HepG2 (cell line): Measurements from ENCODE around the gene NCOA7. TPM values are rescaled to one million over a fixed set of nuclear protein-coding genes. Genes with fewer than 3 reads are reported as not detected.
A peak's percentile ranks its signal among the peaks of the same experiment; 100 is the strongest.

Experiments used
- ADNP ChIP-seq: sonication (generic); formaldehyde crosslinking; IDR thresholded peaks from 2 replicates; pipeline ENCODE4 v1.4.0; 2020; ENCODE audit warnings: missing genetic modification reagents
- GABPA ChIP-seq, 2 experiments: IDR thresholded peaks; 2 replicates each; pipeline ENCODE4 v1.6.1; 2011 to 2016; ENCODE audit warnings: low read depth in 2 of 2, low read length in 1 of 2, missing biosample characterization in 1 of 2, missing genetic modification characterization in 1 of 2
- GPN1 ChIP-seq: sonication (generic); formaldehyde crosslinking; IDR thresholded peaks from 2 replicates; pipeline ENCODE4 v1.5.1; 2020; ENCODE audit warnings: missing genetic modification reagents, borderline replicate concordance
- ISL2 ChIP-seq: sonication (generic); formaldehyde crosslinking; IDR thresholded peaks from 2 replicates; pipeline ENCODE4 v1.5.0; 2020; ENCODE audit warnings: missing genetic modification reagents
- MED8 ChIP-seq: sonication (generic); formaldehyde crosslinking; IDR thresholded peaks from 2 replicates; pipeline ENCODE4 v1.8.1; 2023; ENCODE audit warnings: mild to moderate bottlenecking, missing genetic modification reagents; ENCODE audit not compliant: insufficient replicate concordance
- RFXANK ChIP-seq: IDR thresholded peaks from 2 replicates; pipeline ENCODE4 v1.6.1; 2016
- RORA ChIP-seq: sonication (generic); formaldehyde crosslinking; IDR thresholded peaks from 2 replicates; pipeline ENCODE4 v1.5.0; 2020; ENCODE audit warnings: mild to moderate bottlenecking, missing genetic modification reagents, moderate library complexity
- SIN3B ChIP-seq: fragments of 150-350 bp; IDR thresholded peaks from 2 replicates; pipeline ENCODE4 v1.6.1; 2014; ENCODE audit warnings: low read length
- ZNF143 ChIP-seq: sonication (generic); formaldehyde crosslinking; IDR thresholded peaks from 2 replicates; pipeline ENCODE4 v1.4.0; 2020; ENCODE audit warnings: missing genetic modification reagents
- ZNF225 ChIP-seq: sonication (generic); formaldehyde crosslinking; IDR thresholded peaks from 2 replicates; pipeline ENCODE4 v1.4.0; 2020; ENCODE audit warnings: mild to moderate bottlenecking, missing genetic modification reagents
- ZNF335 ChIP-seq: sonication (generic); formaldehyde crosslinking; IDR thresholded peaks from 2 replicates; pipeline ENCODE4 v1.4.0; 2020; ENCODE audit warnings: missing genetic modification reagents
- ZNF33A ChIP-seq: sonication (generic); formaldehyde crosslinking; IDR thresholded peaks from 2 replicates; pipeline ENCODE4 v1.5.1; 2020; ENCODE audit warnings: missing genetic modification reagents, mild to moderate bottlenecking, moderate library complexity, borderline replicate concordance
- ZNF766 ChIP-seq: sonication (generic); formaldehyde crosslinking; IDR thresholded peaks from 2 replicates; pipeline ENCODE4 v1.5.0; 2020; ENCODE audit warnings: missing genetic modification reagents, borderline replicate concordance
- polyA plus RNA-seq, 8 experiments: library from polyadenylated mRNA; depleted of rRNA in 3 of 8; stranded (reverse) in 7 of 8; unstranded in 1 of 8; fragments of >200 nt; fragmentation: Illumina TruSeq in 4 of 8; extraction: Trizol in 4 of 8; gene quantifications; 2 replicates each; pipeline versions ENCODE4 v1.2.1 to v1.2.3, GENCODE V29; 2011 to 2016; ENCODE audit warnings: low read depth in 4 of 8, missing spikeins in 1 of 8, mixed read lengths in 1 of 8; ENCODE audit not compliant: insufficient read depth in 1 of 8
- total RNA-seq, 5 experiments: library from RNA; depleted of rRNA; stranded (reverse); fragments of >200 nt; fragmentation: Illumina TruSeq; extraction: Trizol; gene quantifications; 2 replicates each; pipeline ENCODE4 v1.2.3, GENCODE V29; 2016; ENCODE audit warnings: low read depth in 1 of 5
- TF ChIP-seq, protein P1 (sequence below): sonication (generic); formaldehyde crosslinking; IDR thresholded peaks from 2 replicates; pipeline ENCODE4 v1.8.1; 2023; ENCODE audit warnings: mild to moderate bottlenecking, missing genetic modification reagents
- TF ChIP-seq, protein P2 (sequence below): sonication (generic); formaldehyde crosslinking; IDR thresholded peaks from 2 replicates; pipeline ENCODE4 v1.5.1; 2020; ENCODE audit warnings: missing genetic modification reagents, mild to moderate bottlenecking, borderline replicate concordance
- TF ChIP-seq, protein P3 (sequence below): sonication (generic); IDR thresholded peaks from 2 replicates; pipeline ENCODE4 v1.6.1; 2016; ENCODE audit warnings: low read depth, borderline replicate concordance
- TF ChIP-seq, protein P4 (sequence below): sonication (generic); formaldehyde crosslinking; IDR thresholded peaks from 2 replicates; pipeline ENCODE4 v1.9.0; 2022; ENCODE audit warnings: missing genetic modification reagents, mild to moderate bottlenecking, borderline replicate concordance
- TF ChIP-seq, protein P5 (sequence below): sonication (generic); formaldehyde crosslinking; conservative IDR thresholded peaks from 2 replicates; pipeline ENCODE4 v1.5.0; 2020; ENCODE audit warnings: missing genetic modification reagents

Gene NCOA7
- total and polyA plus RNA-seq, 2 of the 13 experiments (the other 11 are each of a cell fraction or from before 2014, with no cell fraction given) = 13.6 to 20.8 TPM

DNA sequence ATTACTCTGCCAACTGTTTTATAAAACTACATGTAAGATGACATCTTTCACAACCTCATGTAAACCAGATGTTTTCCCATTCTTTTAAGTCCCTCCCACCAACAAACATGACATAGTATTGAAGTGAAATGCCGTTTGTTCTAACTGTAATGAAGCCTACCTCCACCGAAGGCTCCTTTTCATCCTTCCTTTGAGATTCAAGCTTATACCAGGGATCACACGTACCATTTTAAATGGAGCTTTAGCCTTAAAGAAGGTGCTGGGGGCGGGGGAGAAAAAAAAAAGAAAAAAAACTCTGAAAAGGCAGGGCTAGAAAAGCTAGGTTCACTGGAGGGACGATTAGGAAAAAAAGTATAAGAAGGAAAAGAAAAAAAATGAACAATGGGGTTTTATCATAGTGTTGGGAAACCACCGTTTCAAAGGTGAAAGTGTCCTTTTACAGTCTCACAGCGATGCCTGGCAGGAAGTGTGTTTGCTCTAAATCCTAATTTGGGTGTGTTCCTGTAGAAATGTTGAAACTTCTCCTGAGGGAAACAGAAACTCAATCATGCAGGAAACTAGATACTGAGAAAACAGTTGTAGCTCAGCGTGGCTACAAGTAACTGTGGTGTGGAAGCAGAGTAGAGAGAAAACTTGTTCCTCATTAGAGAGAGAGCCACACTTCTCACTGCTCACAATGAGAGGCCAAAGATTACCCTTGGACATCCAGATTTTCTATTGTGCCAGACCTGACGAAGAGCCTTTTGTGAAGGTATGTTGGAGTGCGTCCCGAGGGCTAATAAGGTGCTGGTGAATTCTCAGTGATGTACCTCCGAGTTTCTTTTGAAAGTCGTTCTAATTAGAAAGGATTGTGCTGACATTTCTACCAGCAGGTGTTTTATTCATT lies 128.2 kb downstream of the NCOA7 start (continued):
- TF ChIP-seq ISL2 (CRISPR knock-in tag) (peak; percentile 70; the same call in 1 of the 2 replicates), ZNF766 (CRISPR knock-in tag) (no peak), GPN1 (CRISPR knock-in tag) (no peak), MED8 (no peak), ZNF335 (peak; percentile 48; the same call in 1 of the 2 replicates), ZNF33A (no peak), ADNP (CRISPR knock-in tag) (no peak), RORA (no peak), SIN3B (no peak; the same call in 1 of the 2 replicates), RFXANK (CRISPR knock-in tag) (0 out of 2 replicates have a peak, but pooled peaks have one; percentile 53), GABPA (IDR thresholded peaks at IDR 0.05; ENCODE audit: low read depth, low read length) (no peak), GABPA (CRISPR knock-in tag; IDR thresholded peaks at IDR 0.05; ENCODE audit: low read depth) (peak; percentile 35; the same call in 1 of the 2 replicates), ZNF143 (no peak), ZNF225 (CRISPR knock-in tag) (no peak)
- TF ChIP-seq, protein P1, sequence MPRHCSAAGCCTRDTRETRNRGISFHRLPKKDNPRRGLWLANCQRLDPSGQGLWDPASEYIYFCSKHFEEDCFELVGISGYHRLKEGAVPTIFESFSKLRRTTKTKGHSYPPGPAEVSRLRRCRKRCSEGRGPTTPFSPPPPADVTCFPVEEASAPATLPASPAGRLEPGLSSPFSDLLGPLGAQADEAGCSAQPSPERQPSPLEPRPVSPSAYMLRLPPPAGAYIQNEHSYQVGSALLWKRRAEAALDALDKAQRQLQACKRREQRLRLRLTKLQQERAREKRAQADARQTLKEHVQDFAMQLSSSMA (CRISPR knock-in tag) = no peak
- TF ChIP-seq, protein P2, sequence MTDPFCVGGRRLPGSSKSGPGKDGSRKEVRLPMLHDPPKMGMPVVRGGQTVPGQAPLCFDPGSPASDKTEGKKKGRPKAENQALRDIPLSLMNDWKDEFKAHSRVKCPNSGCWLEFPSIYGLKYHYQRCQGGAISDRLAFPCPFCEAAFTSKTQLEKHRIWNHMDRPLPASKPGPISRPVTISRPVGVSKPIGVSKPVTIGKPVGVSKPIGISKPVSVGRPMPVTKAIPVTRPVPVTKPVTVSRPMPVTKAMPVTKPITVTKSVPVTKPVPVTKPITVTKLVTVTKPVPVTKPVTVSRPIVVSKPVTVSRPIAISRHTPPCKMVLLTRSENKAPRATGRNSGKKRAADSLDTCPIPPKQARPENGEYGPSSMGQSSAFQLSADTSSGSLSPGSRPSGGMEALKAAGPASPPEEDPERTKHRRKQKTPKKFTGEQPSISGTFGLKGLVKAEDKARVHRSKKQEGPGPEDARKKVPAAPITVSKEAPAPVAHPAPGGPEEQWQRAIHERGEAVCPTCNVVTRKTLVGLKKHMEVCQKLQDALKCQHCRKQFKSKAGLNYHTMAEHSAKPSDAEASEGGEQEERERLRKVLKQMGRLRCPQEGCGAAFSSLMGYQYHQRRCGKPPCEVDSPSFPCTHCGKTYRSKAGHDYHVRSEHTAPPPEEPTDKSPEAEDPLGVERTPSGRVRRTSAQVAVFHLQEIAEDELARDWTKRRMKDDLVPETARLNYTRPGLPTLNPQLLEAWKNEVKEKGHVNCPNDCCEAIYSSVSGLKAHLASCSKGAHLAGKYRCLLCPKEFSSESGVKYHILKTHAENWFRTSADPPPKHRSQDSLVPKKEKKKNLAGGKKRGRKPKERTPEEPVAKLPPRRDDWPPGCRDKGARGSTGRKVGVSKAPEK (CRISPR knock-in tag) = no peak
- TF ChIP-seq, protein P3, sequence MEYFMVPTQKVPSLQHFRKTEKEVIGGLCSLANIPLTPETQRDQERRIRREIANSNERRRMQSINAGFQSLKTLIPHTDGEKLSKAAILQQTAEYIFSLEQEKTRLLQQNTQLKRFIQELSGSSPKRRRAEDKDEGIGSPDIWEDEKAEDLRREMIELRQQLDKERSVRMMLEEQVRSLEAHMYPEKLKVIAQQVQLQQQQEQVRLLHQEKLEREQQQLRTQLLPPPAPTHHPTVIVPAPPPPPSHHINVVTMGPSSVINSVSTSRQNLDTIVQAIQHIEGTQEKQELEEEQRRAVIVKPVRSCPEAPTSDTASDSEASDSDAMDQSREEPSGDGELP = no peak
- TF ChIP-seq, protein P4, sequence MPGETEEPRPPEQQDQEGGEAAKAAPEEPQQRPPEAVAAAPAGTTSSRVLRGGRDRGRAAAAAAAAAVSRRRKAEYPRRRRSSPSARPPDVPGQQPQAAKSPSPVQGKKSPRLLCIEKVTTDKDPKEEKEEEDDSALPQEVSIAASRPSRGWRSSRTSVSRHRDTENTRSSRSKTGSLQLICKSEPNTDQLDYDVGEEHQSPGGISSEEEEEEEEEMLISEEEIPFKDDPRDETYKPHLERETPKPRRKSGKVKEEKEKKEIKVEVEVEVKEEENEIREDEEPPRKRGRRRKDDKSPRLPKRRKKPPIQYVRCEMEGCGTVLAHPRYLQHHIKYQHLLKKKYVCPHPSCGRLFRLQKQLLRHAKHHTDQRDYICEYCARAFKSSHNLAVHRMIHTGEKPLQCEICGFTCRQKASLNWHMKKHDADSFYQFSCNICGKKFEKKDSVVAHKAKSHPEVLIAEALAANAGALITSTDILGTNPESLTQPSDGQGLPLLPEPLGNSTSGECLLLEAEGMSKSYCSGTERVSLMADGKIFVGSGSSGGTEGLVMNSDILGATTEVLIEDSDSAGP = no peak
- TF ChIP-seq, protein P5, sequence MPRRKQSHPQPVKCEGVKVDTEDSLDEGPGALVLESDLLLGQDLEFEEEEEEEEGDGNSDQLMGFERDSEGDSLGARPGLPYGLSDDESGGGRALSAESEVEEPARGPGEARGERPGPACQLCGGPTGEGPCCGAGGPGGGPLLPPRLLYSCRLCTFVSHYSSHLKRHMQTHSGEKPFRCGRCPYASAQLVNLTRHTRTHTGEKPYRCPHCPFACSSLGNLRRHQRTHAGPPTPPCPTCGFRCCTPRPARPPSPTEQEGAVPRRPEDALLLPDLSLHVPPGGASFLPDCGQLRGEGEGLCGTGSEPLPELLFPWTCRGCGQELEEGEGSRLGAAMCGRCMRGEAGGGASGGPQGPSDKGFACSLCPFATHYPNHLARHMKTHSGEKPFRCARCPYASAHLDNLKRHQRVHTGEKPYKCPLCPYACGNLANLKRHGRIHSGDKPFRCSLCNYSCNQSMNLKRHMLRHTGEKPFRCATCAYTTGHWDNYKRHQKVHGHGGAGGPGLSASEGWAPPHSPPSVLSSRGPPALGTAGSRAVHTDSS (CRISPR knock-in tag) = no peak
